ENCODE results near the gene ZNF451.
A peak's percentile ranks its signal among the peaks of the same experiment; 100 is the strongest.
"Not testable (repeated sequence)": the region's sequence is repeated elsewhere in the genome, so short reads cannot be mapped to it uniquely, and the experiment has no call there.

ZNF451 gene

GRCh38 chr6:57074383-57074782 is 15.6 kb upstream of the ZNF451 start:
- DNase-seq (no peak), ATAC-seq (replicated peaks) (no peak)
- no peaks in the 10 kb centered on the region for H3K36me3 Mint-ChIP-seq (ENCODE audit: insufficient read depth)
- H3K4me1 Mint-ChIP-seq (ENCODE audit: low read depth in 2 of 2) = peaks cover 0 to 3% of the 10 kb centered on the region in 2 donors
- H3K27me3 Mint-ChIP-seq = no peaks in the 10 kb centered on the region
- H3K27ac Mint-ChIP-seq = no peak overlapping the region
- no peak overlapping the region for H3K4me3 Mint-ChIP-seq
- no peaks in the 10 kb centered on the region for H3K9me3 Mint-ChIP-seq

- Mint-ChIP-seq H3K4me3 (no peak overlapping the region), H3K9me3 (no peaks in the 10 kb centered on the region), H3K27ac (no peak overlapping the region), H3K4me1 (ENCODE audit: low read depth in 2 of 2) (peaks cover 0 to 3% of the 10 kb centered on the region in 2 donors), H3K27me3 (no peaks in the 10 kb centered on the region), H3K36me3 (ENCODE audit: insufficient read depth) (no peaks in the 10 kb centered on the region)
- no peak for DNase-seq
- no peak for ATAC-seq (replicated peaks)
These were observed 14.9 kb upstream of the ZNF451 start for GRCh38 chr6:57075092-57075491.

GRCh38 chr6:57078531-57079207 is 11.3 kb upstream of the ZNF451 start:
- Mint-ChIP-seq H3K36me3 (ENCODE audit: insufficient read depth) (no peaks in the 10 kb centered on the region), H3K4me3 (no peak overlapping the region), H3K9me3 (no peaks in the 10 kb centered on the region), H3K27me3 (no peaks in the 10 kb centered on the region), H3K4me1 (ENCODE audit: low read depth in 2 of 2) (peaks cover 0 to 3% of the 10 kb centered on the region in 2 donors), H3K27ac (no peak overlapping the region)
- ATAC-seq (replicated peaks) (no peak), DNase-seq (no peak)

GRCh38 chr6:57085471-57085870 is 4.5 kb upstream of the ZNF451 start:
- no peak overlapping the region for H3K4me3 Mint-ChIP-seq

GRCh38 chr6:57086843-57087242 is 3.1 kb upstream of the ZNF451 start:
- Mint-ChIP-seq H3K9me3 (no peaks in the 10 kb centered on the region), H3K27ac (no peak overlapping the region), H3K36me3 (ENCODE audit: insufficient read depth) (peaks cover 16% of the 10 kb centered on the region), H3K4me3 (no peak overlapping the region), H3K4me1 (ENCODE audit: low read depth in 2 of 2) (peaks cover 7 to 12% of the 10 kb centered on the region in 2 donors), H3K27me3 (no peaks in the 10 kb centered on the region)
- no peak for DNase-seq
- ATAC-seq (replicated peaks) = no peak

More at GRCh38 chr6:57085471-57085870, 4.5 kb upstream of the ZNF451 start:
- Mint-ChIP-seq H3K9me3 (no peaks in the 10 kb centered on the region), H3K4me1 (ENCODE audit: low read depth in 2 of 2) (peaks cover 3 to 5% of the 10 kb centered on the region in 2 donors), H3K27me3 (no peaks in the 10 kb centered on the region), H3K36me3 (ENCODE audit: insufficient read depth) (peaks cover 10% of the 10 kb centered on the region), H3K27ac (no peak overlapping the region)
- no peak for ATAC-seq (replicated peaks)
- no peak for DNase-seq

GRCh38 chr6:57087916-57088315 is 2.1 kb upstream of the ZNF451 start:
- ATAC-seq (replicated peaks) (no peak), DNase-seq (no peak)
- no peaks in the 10 kb centered on the region for H3K9me3 Mint-ChIP-seq
- H3K27me3 Mint-ChIP-seq = no peaks in the 10 kb centered on the region
- peaks cover 26% of the 10 kb centered on the region for H3K36me3 Mint-ChIP-seq (ENCODE audit: insufficient read depth)
- H3K27ac Mint-ChIP-seq = peak overlapping the region in 1 of 2 donors; percentile 41
- H3K4me3 Mint-ChIP-seq = no peak overlapping the region
- H3K4me1 Mint-ChIP-seq (ENCODE audit: low read depth in 2 of 2) = peaks cover 14 to 23% of the 10 kb centered on the region in 2 donors

- Mint-ChIP-seq H3K27me3 (no peaks in the 10 kb centered on the region), H3K4me1 (ENCODE audit: low read depth in 2 of 2) (peaks cover 22 to 32% of the 10 kb centered on the region in 2 donors), H3K4me3 (peak overlapping the region; percentile 82 to 85), H3K36me3 (ENCODE audit: insufficient read depth) (peaks cover 27% of the 10 kb centered on the region), H3K9me3 (no peaks in the 10 kb centered on the region), H3K27ac (peak overlapping the region; percentile 82 to 88)
- ATAC-seq (replicated peaks) (no peak), DNase-seq (peak in 1 of 3 experiments; percentile 1)
These were observed 723 bp upstream of the ZNF451 start for GRCh38 chr6:57089265-57089664.

GRCh38 chr6:57090458-57091067 is 575 bp downstream of the ZNF451 start:
- Mint-ChIP-seq H3K27ac (peak overlapping the region; percentile 82 to 88), H3K4me1 (ENCODE audit: low read depth in 2 of 2) (peaks cover 22 to 39% of the 10 kb centered on the region in 2 donors), H3K36me3 (ENCODE audit: insufficient read depth) (peaks cover 33% of the 10 kb centered on the region), H3K4me3 (peak overlapping the region; percentile 82 to 85)
- ATAC-seq (replicated peaks) = peak; percentile 18
- not testable (repeated sequence) for H3K9me3 Mint-ChIP-seq, H3K27me3 Mint-ChIP-seq, DNase-seq

- H3K36me3 Mint-ChIP-seq (ENCODE audit: insufficient read depth) = peaks cover 39% of the 10 kb centered on the region
- H3K4me3 Mint-ChIP-seq = peak overlapping the region; percentile 27 to 63
- peak overlapping the region in 1 of 2 donors; percentile 92 for H3K27ac Mint-ChIP-seq
- peaks cover 25 to 42% of the 10 kb centered on the region in 2 donors for H3K4me1 Mint-ChIP-seq (ENCODE audit: low read depth in 2 of 2)
- not testable (repeated sequence) for DNase-seq; H3K27me3 Mint-ChIP-seq; H3K9me3 Mint-ChIP-seq; ATAC-seq (replicated peaks)
These were observed 1.4 kb downstream of the ZNF451 start for GRCh38 chr6:57091375-57091774.

- peaks cover 58% of the 10 kb centered on the region for H3K36me3 Mint-ChIP-seq (ENCODE audit: insufficient read depth)
- no peak overlapping the region for H3K27ac Mint-ChIP-seq
- ATAC-seq (replicated peaks) (no peak), DNase-seq (no peak)
- peaks cover 40 to 51% of the 10 kb centered on the region in 2 donors for H3K4me1 Mint-ChIP-seq (ENCODE audit: low read depth in 2 of 2)
- no peaks in the 10 kb centered on the region for H3K27me3 Mint-ChIP-seq
- H3K4me3 Mint-ChIP-seq = no peak overlapping the region
- no peaks in the 10 kb centered on the region for H3K9me3 Mint-ChIP-seq
These were observed 4.7 kb downstream of the ZNF451 start for GRCh38 chr6:57094689-57095088.

- Mint-ChIP-seq H3K9me3 (no peaks in the 10 kb centered on the region), H3K27ac (peak overlapping the region in 1 of 2 donors; percentile 35), H3K27me3 (no peaks in the 10 kb centered on the region), H3K36me3 (ENCODE audit: insufficient read depth) (peaks cover 64% of the 10 kb centered on the region), H3K4me1 (ENCODE audit: low read depth in 2 of 2) (peaks cover 27 to 40% of the 10 kb centered on the region in 2 donors), H3K4me3 (no peak overlapping the region)
- no peak for ATAC-seq (replicated peaks)
- no peak for DNase-seq
These were observed 7.6 kb downstream of the ZNF451 start for GRCh38 chr6:57097596-57097995.

GRCh38 chr6:57102976-57103375 is 13.0 kb downstream of the ZNF451 start:
- DNase-seq (no peak), ATAC-seq (replicated peaks) (no peak)
- peaks cover 61% of the 10 kb centered on the region for H3K36me3 Mint-ChIP-seq (ENCODE audit: insufficient read depth)
- H3K4me3 Mint-ChIP-seq = no peak overlapping the region
- no peaks in the 10 kb centered on the region for H3K9me3 Mint-ChIP-seq
- no peaks in the 10 kb centered on the region for H3K27me3 Mint-ChIP-seq
- H3K27ac Mint-ChIP-seq = no peak overlapping the region
- H3K4me1 Mint-ChIP-seq (ENCODE audit: low read depth in 2 of 2) = peaks cover 9 to 36% of the 10 kb centered on the region in 2 donors

- no peaks in the 10 kb centered on the region for H3K27me3 Mint-ChIP-seq
- H3K4me1 Mint-ChIP-seq (ENCODE audit: low read depth in 2 of 2) = peaks cover 13 to 45% of the 10 kb centered on the region in 2 donors
- no peaks in the 10 kb centered on the region for H3K9me3 Mint-ChIP-seq
- no peak for ATAC-seq (replicated peaks)
- no peak overlapping the region for H3K27ac Mint-ChIP-seq
- H3K36me3 Mint-ChIP-seq (ENCODE audit: insufficient read depth) = peaks cover 59% of the 10 kb centered on the region
- no peak for DNase-seq
- H3K4me3 Mint-ChIP-seq = no peak overlapping the region
These were observed 14.3 kb downstream of the ZNF451 start for GRCh38 chr6:57104336-57104735.

GRCh38 chr6:57106990-57107389 is 17.0 kb downstream of the ZNF451 start:
- DNase-seq (no peak), ATAC-seq (replicated peaks) (no peak)
- Mint-ChIP-seq H3K27ac (no peak overlapping the region), H3K4me3 (no peak overlapping the region), H3K4me1 (ENCODE audit: low read depth in 2 of 2) (peaks cover 15 to 65% of the 10 kb centered on the region in 2 donors), H3K36me3 (ENCODE audit: insufficient read depth) (peaks cover 43% of the 10 kb centered on the region), H3K27me3 (no peaks in the 10 kb centered on the region), H3K9me3 (no peaks in the 10 kb centered on the region)
